ENCODE data around the gene TUBGCP3. TPM values are rescaled to one million over a fixed set of nuclear protein-coding genes. Genes with fewer than 3 reads are reported as not detected.
A peak's percentile ranks its signal among the peaks of the same experiment; 100 is the strongest.

The TUBGCP3 gene
- total and polyA plus RNA-seq, 9 of the 15 experiments (the other 6 are each of a cell fraction or from before 2014, with no cell fraction given), result 3.0 to 24.8 (median 15.2) TPM

- Histone ChIP-seq H3K9me3 (replicated peaks; ENCODE audit: control insufficient read depth, insufficient read depth, low read depth, low read length) (no peaks in the 10 kb centered on the region), H3K36me3 (ENCODE audit: control insufficient read depth, insufficient read depth, low read length) (peaks cover 72% of the 10 kb centered on the region; the same call in 2 of the 3 replicates), H3K9me1 (ENCODE audit: control insufficient read depth, insufficient read depth, low read length) (no peaks in the 10 kb centered on the region), H3K79me2 (ENCODE audit: control insufficient read depth, insufficient read depth, low read length) (peaks cover 8% of the 10 kb centered on the region; the same call in 1 of the 3 replicates), H3K4me2 (ENCODE audit: insufficient read depth, low read length) (no peak overlapping the region), H3K4me3 (no peak overlapping the region), H3K27me3 (ENCODE audit: control insufficient read depth in 2 of 2, insufficient read depth in 2 of 2, low read length in 2 of 2) (no peaks in the 10 kb centered on the region), H3K4me1 (replicated peaks in 1 of 2; ENCODE audit: control insufficient read depth in 2 of 2, insufficient read depth in 2 of 2, low read length in 2 of 2) (no peaks in the 10 kb centered on the region), H3K9ac (ENCODE audit: insufficient read depth in 1 of 2, low read depth in 2 of 2, low read length in 2 of 2) (no peak overlapping the region), H4K20me1 (replicated peaks; ENCODE audit: control insufficient read depth, insufficient read depth, low read length) (no peaks in the 10 kb centered on the region; the same call in 1 of the 2 replicates), H3K27ac (ENCODE audit: extremely low read depth, low read depth, low read length) (no peak overlapping the region), H2AFZ (ENCODE audit: low read depth, low read length) (no peak overlapping the region)
- ATAC-seq, result no peak
- no TSS peak for BruUV-seq (replicated peaks)
- 87% methylated on average over 5 of the region's 5 CpGs for WGBS (ENCODE audit: insufficient coverage, low coverage, missing lambda C conversion rate)
- no peak for FAIRE-seq
- DNase-seq (ENCODE audit: extremely low read depth in 1 of 4, low spot score in 3 of 4), result no peak
- intact Hi-C loops (cut with micrococcal nuclease) (no loop called here), in situ Hi-C loops (cut with MboI) (no loop called here)
- ChIA-PET CTCF (ENCODE audit: low intra/inter-chr PET ratio) (no interaction called here), POLR2A (no interaction called here)
- TF ChIP-seq ZNF316 (IDR thresholded peaks at IDR 0.05), result peak; percentile 39; the same call in 1 of the 2 replicates
- TF ChIP-seq, protein P1, sequence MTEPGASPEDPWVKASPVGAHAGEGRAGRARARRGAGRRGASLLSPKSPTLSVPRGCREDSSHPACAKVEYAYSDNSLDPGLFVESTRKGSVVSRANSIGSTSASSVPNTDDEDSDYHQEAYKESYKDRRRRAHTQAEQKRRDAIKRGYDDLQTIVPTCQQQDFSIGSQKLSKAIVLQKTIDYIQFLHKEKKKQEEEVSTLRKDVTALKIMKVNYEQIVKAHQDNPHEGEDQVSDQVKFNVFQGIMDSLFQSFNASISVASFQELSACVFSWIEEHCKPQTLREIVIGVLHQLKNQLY (CRISPR knock-in tag; conservative IDR thresholded peaks at IDR 0.05), result no peak
Measured at GRCh38 chr13:112556600-112556999, 31.4 kb downstream of the TUBGCP3 start.

GRCh38 chr13:112554214-112554850 lies 33.6 kb downstream of the TUBGCP3 start:
- no peaks in the 10 kb centered on the region for H3K79me2 ChIP-seq (ENCODE audit: control insufficient read depth, insufficient read depth, low read length)
- no peaks in the 10 kb centered on the region for H3K27me3 ChIP-seq (ENCODE audit: control insufficient read depth in 2 of 2, insufficient read depth in 2 of 2, low read length in 2 of 2)
- H3K9ac ChIP-seq (ENCODE audit: insufficient read depth in 1 of 2, low read depth in 2 of 2, low read length in 2 of 2), result no peak overlapping the region
- H3K4me1 ChIP-seq (replicated peaks in 1 of 2; ENCODE audit: control insufficient read depth in 2 of 2, insufficient read depth in 2 of 2, low read length in 2 of 2), result no peaks in the 10 kb centered on the region
- H3K36me3 ChIP-seq (ENCODE audit: control insufficient read depth, insufficient read depth, low read length), result peaks cover 72% of the 10 kb centered on the region; the same call in 2 of the 3 replicates
- no peaks in the 10 kb centered on the region; the same call in 1 of the 2 replicates for H4K20me1 ChIP-seq (replicated peaks; ENCODE audit: control insufficient read depth, insufficient read depth, low read length)
- H2AFZ ChIP-seq (ENCODE audit: low read depth, low read length), result no peak overlapping the region
- BruUV-seq (replicated peaks), result no TSS peak
- H3K9me3 ChIP-seq (replicated peaks; ENCODE audit: control insufficient read depth, insufficient read depth, low read depth, low read length), result no peaks in the 10 kb centered on the region
- no peak overlapping the region for H3K4me3 ChIP-seq
- H3K4me2 ChIP-seq (ENCODE audit: insufficient read depth, low read length), result no peak overlapping the region
- intact Hi-C loops (cut with micrococcal nuclease), result no loop called here
- DNase-seq (ENCODE audit: extremely low read depth in 1 of 4, low spot score in 3 of 4) (no peak), FAIRE-seq (no peak), ATAC-seq (no peak)
- CTCF ChIA-PET (ENCODE audit: low intra/inter-chr PET ratio), result no interaction called here
- POLR2A ChIA-PET, result interaction anchor here (0.6 kb wide), 2 partner anchors 12 to 43 kb away, joined by 3 to 4 read pairs; no protein-coding TSS in a partner anchor
- 100% methylated on average over 7 of the region's 7 CpGs for WGBS (ENCODE audit: insufficient coverage, low coverage, missing lambda C conversion rate)
- no peak overlapping the region for H3K27ac ChIP-seq (ENCODE audit: extremely low read depth, low read depth, low read length)
- in situ Hi-C loops (cut with MboI), result no loop called here
- no peaks in the 10 kb centered on the region for H3K9me1 ChIP-seq (ENCODE audit: control insufficient read depth, insufficient read depth, low read length)
- TF ChIP-seq CC2D1A (IDR thresholded peaks at IDR 0.05), result no peak
- no peak for TF ChIP-seq RBM34 (IDR thresholded peaks at IDR 0.05; ENCODE audit: borderline replicate concordance, insufficient read depth, low read length)
- TF ChIP-seq NBN (IDR thresholded peaks at IDR 0.05; ENCODE audit: low read depth), result no peak
- TF ChIP-seq RAD51 (IDR thresholded peaks at IDR 0.05; ENCODE audit: borderline replicate concordance, low read depth), result no peak
- no peak for TF ChIP-seq HNRNPK (IDR thresholded peaks at IDR 0.05; ENCODE audit: low read depth, low read length, poor library complexity, severe bottlenecking)
- no peak for TF ChIP-seq NEUROD1 (IDR thresholded peaks at IDR 0.05; ENCODE audit: borderline replicate concordance, low read depth, low read length, partially characterized antibody)
- no peak for TF ChIP-seq ADNP (tag; IDR thresholded peaks at IDR 0.05)
- no peak for TF ChIP-seq ZNF384 (IDR thresholded peaks at IDR 0.05; ENCODE audit: low read depth, low read length)
- TF ChIP-seq ZNF224 (CRISPR knock-in tag; IDR thresholded peaks at IDR 0.05), result no peak
- TF ChIP-seq ZNF778 (CRISPR knock-in tag; IDR thresholded peaks at IDR 0.05), result no peak
- TF ChIP-seq SMARCE1 (IDR thresholded peaks at IDR 0.05), result no peak
- TF ChIP-seq TAF7 (tag; IDR thresholded peaks at IDR 0.05), result no peak
- no peak for TF ChIP-seq MED1 (CRISPR knock-in tag; IDR thresholded peaks at IDR 0.05; ENCODE audit: borderline replicate concordance)
